Activated T-cell treated with anti-CD3 and anti-CD28 coated beads, Interleukin-2, amount 50 U/mL, for 48 hours (primary cell): ENCODE results near the gene CMPK1.
A peak's percentile ranks its signal among the peaks of the same experiment; 100 is the strongest.

Source experiments
- DNase-seq, 2 experiments: peaks; one replicate each; pipeline ENCODE4 v3.0.0-alpha.2; 2020

CMPK1 gene

DNA sequence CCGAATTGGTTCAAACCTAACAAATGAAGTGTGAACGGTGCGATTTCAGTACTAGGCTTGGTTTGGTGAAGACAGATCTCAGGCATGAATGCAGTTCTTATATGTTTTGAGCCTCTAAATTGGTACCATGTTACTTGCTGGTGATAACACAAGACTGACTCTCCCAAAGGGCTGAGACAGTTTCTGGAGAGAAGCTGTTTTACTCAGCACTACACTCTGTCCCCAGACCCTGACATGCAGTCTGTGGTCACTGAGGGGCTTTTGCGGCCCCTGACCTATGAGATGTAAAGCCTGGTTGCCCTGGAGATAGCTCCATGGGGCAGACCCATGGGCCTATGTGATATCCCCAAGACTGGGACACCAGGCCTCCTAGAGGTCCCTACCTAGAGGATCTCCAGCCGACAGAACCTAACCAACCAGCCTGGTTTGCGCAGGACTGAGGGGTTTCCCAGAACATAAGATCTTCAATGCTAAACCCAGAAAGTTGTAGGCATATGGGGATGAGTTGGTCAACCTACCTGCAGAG lies 63.1 kb downstream of the CMPK1 start:
- DNase-seq = no peak

DNA sequence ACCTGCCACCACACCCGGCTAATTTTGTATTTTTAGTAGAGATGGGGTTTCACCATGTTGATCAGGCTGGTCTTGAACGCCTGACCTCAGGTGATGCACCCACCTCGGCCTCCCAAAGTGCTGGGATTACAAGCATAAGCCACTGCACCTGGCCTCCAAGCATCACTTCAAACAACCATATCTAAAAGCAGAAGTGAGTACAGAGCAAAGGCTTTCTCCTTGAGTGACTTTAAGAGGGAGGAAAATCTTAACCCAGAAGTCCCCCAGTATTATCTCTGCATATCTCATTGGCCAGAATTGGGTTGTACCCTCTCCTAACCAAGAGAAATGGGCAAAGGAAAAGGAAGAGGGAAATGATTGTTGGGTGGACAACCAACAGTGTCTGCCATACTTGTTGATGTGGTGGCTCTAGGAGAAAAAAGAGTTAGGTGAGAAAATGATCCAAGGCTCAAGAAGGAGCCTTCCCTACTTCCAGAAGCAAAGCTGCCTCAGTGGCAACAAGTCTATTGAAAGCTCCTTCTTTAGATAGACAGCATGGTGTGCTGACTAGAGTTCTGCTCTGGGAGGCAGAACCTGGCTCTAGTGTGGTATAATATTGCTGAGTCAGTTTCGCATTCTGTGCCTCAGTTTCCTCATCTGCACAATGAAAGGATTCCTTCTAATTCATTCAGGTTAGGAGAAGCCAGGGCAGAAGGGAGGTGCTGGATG lies 65.7 kb downstream of the CMPK1 start:
- DNase-seq = no peak

DNA sequence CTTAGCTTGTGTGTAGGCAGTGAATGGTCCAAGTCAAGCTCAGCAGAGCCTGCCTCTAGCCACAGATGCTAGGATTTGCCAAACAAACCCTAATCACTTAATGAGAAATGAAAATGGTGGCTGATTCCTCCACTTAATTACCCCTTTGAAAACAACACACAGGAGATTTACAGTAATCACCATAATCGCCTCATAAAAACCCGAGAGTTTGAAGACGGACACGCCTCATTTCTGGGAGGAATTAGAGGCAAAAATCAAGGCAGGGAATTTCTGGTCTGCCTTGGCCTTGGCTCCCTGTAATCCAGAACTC lies 66.2 kb downstream of the CMPK1 start:
- no peak for DNase-seq

DNA sequence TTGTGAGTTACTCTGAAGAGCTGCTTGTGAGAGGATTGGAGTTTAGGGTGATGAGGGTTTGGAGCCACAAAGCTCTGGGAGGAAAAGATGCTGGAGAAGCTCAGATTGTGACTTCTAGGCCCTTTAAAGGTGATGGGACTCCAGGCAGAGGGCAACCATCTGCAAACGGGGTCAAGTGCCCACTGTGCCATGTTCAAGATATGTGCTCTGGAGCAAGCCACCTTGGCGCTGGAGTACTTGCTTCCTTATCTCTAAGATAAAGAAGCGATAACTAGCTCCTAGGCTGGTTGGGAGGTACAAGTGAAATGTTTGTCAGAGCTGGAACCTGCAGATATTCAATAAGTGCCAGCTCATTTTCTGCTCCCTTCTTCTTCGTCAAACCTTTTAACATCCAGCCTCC lies 68.2 kb downstream of the CMPK1 start:
- DNase-seq = no peak

DNA sequence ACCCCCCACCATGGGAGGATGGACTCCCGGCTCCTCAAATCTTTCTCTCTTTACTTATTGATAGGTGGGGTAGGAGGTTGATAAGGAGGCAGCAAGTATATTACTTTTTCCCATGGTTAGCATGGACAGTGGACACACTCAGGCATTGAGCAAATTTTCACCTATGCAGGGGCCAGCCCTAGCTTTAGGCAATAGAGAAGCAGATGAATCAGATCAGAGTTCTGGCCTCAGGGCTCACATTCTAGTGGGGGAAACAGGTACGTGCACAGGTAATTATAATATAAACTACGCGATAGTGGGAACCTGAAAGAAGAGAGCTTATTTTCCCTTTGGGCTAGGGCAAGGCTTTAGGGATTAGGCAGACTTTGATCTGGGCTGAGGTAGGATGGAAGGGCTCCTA lies 69.0 kb downstream of the CMPK1 start:
- DNase-seq = no peak

DNA sequence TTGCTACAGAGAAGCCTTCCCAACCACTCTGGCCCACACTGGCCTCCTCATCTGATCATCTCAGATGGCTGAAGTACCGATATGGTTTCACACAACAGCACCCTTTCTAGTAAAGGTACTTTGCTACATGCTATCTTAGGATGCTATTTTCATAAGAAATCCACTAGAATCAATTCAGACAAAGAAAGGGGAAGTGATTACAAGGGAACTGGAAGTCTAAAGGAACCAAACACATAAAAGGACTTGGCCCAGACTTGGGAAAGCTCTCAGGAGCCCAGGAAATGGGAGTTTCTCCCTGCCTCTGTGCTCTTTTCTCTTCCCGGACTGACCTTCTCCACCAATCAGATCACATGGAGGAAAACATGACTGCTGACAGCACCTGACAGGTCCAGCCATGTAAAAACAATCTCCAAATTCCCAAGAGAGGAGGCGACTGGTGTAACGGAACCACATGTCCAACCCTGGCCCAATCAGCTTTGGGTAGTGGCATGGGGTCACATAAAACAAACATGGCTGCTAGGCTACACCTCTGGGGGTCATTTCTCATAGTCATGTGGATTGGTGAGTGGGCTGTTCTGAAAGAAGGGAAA lies 69.8 kb downstream of the CMPK1 start:
- DNase-seq = no peak

DNA sequence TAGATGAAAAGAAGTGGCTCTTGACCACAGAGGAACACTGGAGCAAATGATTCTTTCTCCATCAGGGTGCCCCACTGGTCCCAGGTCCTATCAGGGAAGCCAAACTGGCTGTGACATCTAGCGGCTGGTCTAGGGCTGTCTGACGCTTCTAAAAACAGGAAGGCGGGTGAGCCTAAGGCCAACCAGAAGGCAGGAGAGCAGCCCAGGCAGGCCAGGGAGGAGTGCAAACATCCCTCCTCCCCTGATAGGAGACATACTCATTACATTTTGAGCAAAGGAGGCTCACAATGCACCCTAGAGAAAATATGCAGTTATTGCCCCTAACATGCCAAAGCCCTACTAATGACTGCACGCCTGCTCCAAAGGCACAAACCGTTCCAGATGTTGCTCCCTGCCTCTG lies 72.1 kb downstream of the CMPK1 start:
- no peak for DNase-seq

DNA sequence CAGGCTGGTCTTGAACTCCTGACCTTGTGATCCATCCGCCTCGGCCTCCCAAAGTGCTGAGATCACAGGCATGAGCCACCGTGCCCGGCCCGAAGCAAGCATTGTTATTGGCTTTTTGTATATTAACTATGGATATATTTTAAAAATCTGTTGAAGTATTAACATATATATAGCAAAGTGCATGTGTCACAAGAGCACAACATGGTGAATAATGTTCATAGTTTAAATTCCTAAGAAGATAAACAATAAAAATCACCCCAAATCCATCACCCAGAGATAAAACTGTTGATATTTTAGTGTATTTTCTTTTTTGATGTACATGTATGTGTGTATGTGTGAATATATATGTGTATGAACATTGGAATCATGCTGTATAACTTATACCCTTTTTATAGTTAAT lies 73.4 kb downstream of the CMPK1 start:
- no peak for DNase-seq

DNA sequence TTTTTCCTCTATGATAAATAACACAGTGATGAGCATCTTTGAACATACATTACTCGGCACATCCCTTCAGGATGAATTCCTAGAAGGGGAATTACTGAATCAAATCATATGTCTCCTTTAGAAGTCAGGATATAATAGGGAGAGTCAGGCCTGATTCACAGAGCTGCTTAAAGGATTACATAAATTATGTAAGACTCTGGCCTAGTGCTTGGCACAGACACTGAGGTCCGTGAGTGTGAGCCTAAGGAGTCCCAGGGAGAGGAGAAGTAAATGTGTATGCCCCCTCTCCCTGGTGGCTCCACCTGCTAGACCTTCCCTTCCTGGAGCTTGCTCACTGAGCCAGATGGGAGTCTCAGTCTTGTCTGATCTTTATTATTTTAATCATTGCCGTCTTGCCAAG lies 73.9 kb downstream of the CMPK1 start:
- no peak for DNase-seq

DNA sequence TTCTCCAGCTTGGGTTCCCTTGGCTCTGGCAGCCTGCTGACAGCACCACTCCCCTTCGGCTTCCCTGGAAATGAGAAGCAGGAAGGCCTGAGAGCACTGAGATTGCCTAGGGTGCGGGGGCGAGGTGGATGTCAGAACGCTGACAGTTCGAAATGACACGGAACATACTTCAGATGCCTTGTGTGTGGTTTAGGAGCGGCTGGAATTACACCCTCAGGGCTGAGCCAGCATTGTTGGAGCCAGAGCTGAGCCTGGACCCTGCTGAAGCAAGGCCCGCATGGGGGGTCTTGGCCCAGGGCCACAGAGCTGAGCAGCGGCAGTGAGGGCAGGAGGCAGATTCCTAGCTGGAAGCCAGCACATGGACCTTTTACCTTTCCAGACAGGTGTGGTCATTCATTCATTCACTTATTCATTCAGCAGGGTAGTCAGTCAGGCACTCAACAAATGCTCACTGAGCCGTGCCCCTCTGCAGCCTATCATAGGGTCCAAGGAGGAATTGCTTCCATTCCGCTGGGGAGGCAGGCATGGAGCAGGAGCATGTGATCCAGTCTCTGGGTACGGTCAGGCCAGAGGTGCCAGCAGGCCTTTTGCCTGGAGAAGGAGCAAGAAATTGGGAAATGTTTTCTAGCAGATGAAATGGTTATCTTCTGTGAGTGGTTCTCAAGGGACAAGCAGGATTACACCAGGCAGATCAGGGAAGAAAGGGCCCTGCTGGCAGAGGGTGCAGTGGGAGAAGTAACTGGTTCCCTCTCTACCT lies 75.9 kb downstream of the CMPK1 start:
- no peak for DNase-seq

DNA sequence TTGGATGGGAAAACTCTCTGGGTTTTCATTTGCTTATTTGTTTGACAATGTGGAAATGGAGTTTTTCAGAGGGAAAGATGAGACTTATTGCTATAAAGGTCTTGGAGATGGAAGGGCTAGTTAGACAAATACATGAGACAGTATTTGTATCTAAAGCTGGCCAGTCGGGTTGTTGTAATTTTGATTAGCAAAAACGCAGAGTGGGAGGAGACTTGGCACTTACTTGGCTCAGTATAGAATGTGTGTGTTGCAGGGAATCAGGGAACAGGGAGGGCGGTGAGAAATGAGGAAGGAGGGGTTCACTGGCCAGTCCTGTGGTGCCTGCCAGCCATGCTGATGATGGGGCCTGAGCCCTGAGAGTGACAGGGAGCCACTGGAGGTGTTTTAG lies 76.5 kb downstream of the CMPK1 start:
- DNase-seq = no peak

DNA sequence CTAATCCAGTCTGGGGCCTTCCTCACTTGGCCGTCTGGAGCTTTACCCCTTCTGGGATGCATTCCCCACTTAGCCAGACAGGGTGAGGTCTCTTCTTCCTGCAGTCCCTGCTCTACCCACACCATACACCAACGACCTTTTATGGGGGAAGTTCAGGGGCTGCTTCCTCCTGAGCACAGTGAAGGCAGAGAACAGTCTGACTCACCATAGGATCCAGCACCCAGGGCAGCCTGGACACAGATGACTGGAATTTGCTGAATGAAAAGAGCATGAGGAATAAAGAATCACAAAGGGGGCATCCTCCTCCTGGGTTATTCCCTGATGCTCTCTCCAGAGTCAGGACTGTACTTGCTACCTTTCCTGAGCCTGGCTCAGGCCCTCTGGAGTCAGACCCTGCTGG lies 77.8 kb downstream of the CMPK1 start:
- no peak for DNase-seq

DNA sequence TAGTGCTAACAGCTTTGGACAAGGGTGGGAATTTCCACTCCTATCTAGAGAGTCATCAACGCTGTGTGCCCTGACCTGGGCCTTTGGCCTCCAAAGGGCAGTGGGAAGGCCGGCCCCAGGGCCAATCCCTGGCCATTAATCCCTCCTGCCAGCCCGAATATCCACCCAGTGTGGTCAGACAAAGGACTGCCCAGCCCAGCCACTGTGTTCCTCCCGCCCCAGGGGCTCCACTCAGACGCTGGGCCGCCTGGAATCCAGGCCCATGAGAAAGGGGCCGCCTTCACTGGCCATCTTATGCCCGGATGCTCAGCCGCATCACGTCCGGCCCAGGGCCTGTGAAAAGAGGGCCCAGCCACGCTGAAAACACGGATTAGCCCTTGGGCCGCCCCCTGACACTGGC lies 78.8 kb downstream of the CMPK1 start:
- DNase-seq = no peak

DNA sequence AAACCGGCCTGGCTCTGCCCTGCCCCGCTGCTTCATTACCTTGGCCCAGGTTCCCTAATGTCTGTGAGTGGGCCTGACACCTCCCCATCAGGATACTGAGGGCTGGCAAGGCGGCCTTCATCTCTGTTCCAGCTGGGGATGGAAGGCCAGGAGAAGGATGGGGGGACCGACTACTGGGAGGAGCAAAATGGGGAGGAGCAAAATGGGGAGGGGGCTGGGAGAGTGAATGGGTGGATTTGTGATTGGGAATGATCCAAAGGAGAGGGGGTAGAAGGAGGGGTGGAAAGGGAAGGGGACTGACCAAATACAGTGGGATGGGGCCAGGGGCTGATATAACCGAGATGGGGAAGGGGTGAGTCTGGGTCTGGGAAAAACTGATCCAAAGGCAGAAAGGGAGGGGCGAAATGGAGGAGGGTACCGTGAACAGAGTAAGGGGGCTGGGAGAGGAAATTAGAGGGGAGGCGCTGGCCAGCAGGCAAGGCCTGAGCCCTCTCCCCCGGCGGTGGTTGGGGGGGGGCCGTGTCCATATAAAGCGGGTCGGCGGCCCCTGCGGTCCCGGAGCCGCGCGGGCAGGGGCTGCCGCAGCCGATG lies 82.2 kb downstream of the CMPK1 start, which contains the start of gene FOXE3:
FOXE3 (plus strand) TSS at position 558 of the 591 bp plus-strand sequence; CDS start at position 589, 31 bp downstream.
- no peak for DNase-seq

DNA sequence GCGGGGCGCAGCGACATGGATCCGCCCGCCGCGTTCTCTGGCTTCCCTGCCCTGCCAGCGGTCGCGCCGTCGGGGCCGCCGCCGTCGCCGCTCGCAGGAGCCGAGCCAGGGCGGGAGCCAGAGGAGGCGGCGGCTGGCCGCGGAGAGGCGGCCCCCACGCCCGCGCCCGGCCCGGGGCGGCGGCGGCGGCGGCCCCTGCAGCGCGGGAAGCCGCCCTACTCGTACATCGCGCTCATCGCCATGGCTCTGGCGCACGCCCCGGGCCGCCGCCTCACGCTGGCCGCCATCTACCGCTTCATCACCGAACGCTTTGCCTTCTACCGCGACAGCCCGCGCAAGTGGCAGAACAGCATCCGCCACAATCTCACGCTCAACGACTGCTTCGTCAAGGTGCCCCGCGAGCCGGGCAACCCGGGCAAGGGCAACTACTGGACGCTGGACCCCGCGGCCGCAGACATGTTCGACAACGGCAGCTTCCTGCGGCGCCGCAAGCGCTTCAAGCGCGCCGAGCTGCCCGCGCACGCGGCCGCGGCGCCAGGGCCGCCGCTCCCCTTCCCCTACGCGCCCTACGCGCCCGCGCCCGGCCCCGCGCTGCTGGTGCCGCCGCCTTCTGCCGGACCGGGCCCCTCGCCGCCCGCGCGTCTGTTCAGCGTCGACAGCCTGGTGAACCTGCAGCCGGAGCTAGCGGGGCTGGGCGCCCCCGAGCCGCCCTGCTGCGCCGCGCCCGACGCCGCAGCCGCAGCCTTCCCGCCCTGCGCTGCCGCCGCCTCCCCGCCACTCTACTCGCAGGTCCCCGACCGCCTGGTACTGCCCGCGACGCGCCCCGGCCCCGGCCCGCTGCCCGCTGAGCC lies 83.0 kb downstream of the CMPK1 start:
- DNase-seq = peak; percentile 39 to 52

DNA sequence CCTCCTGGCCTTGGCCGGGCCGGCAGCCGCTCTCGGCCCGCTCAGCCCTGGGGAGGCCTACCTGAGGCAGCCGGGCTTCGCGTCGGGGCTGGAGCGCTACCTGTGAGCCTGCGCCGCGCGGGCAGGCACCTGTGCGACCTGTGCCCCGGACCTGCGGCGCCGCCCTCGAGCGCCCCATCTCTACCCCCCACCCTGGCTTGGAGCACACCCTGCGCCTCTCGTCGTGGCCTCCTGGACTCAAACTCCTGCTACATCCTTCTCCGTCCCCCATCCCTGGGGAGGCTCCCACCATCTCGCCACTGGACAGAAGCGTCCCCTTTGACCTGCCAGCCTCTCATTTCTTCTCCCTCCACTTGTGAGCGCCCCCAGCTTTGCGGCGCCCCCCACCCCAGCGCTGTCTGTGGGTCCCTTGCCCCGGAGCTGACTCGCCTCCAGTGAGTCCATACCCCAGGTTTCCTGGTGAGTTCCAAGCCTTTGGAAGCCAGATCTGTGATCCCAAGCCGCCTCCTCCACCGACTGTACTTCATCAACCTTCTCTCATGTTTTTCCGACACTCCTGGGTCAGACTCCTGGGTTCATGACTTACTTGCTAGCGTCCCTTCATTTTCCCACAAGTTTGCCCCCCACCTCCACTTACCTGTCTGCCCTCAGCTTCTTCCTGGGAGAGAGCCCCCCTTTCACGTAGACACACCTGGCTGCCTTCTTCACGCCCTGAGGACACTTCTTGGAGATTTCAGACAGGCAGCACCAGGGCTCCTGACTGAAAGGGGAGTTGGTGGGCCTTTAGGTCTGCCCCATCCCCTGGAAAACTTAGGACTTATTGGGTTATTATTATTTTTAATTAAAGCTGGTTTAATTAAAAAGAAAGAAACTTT lies 83.8 kb downstream of the CMPK1 start:
- no peak for DNase-seq

DNA sequence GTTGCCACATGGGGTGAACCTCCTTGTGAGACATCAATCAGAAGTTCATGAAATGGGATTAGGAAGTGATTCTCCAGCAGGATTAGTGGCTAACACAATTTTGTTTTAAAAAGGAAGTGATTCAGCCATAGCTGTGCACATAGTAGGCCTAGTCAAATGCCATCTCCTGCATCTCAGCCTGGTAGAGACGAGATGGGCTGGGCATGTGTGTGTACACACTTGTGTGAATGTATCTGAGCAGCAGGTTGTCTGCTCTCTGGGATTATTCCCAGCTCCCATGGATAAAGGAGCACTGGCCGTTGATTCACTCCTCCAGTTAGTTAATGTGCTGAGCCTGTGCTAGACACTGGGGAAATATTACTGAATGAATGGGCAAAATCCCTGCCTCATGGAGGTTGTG lies 84.5 kb downstream of the CMPK1 start:
- no peak for DNase-seq

DNA sequence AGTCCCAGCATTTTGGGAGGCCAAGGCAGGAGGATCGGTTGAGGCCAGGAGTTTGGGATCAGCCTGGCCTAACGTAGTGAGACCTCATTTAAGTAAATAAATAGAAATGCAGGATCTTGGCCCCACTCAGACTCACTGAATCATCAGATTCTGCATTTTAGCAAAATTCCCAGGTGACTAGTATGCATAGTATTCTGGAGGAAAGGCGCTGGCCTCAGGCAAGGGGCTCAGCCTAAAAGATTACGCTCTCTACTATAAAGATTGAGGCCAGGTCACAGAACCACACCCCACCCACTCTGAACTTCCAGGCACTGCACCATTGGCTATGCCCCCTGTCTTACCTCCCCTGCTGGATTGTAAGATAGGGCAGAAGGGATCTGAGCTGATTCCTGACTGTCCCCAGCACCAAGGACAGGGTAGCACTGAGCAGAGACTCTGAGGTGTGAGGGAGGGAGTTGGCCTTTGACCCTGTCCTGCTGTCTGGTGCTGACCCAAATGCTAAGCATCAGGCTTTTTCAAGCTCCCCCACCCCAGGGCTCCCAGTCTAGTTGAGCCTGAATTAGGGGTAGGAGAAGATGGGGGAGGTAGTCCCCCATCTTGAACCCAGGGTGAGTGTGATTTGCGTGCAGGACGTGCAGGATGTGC lies 85.2 kb downstream of the CMPK1 start:
- no peak for DNase-seq

DNA sequence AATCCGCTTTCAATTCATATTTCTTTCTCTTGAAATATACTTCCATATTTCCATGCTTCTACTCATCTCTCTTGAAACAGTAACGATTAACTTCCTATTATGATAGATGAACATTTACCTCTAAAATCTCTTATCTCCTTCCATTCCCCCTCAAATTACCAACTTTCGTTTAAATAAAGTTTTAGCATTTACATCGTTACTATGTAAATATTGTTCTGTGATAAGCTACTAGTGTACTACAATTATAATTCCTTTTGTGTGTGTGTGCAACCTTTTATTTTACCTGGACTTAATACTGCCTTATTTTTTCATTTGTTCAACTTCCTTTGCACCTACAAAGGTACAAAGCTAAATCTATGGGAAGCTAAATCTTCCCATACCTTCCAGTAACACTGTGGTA lies 87.0 kb downstream of the CMPK1 start:
- no peak for DNase-seq

DNA sequence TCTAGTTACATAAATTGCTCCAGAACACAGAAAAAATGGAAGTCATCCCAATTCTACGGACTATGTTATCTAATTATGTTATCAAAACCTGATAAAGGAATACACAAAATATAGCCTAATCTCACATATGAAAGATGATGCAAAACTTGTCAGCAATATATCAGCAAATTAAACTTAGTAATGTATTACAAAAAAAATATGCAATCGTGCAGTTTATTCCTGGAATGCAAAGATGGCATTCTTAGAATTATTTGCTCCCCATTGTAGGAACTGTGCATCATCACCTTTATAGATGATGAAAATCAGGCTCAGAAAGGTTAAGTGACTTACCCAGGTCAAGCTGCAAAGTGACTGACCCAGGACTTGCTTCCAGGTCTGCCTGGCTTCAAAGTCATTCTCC lies 90.3 kb downstream of the CMPK1 start:
- no peak for DNase-seq

DNA sequence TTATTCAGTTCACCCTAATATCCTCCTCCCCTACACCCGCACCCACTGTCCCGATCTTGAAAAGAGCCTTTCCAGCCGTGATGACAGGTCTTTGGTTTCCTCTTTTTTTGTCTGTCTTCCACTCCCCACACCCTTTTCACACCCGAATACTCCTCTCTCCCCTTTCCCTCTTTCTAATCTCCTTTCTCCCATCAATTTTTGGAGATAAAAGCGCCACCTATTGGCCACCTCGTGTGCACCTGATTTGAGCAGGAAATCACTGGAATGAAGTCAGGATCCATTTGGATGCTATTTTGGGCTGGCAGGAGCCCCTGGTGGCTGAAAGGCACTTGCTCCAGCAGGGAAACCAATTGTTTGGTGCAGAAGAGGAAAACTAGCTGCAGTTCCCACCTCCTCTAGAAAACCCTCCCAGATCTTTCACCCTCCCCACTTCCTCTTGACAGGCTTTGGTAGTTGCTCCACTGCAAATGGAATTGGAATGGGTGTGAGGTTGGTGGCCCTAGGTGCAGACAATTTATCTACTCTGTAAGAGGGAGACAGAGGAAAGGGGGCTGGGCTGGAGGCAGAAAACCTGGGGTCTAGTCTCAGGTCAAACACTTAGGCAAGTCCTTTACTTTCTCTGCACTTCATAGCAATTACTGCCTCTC lies 90.9 kb downstream of the CMPK1 start:
- DNase-seq = no peak
